HG03457 (cell line): ENCODE data around the gene FAM174A.

Experiments used
- ATAC-seq: cut with Tn5 transposase; IDR thresholded peaks from one replicate; pipeline ENCODE4 v1.9.1; 2021; ENCODE audit warnings: moderate number of reproducible peaks; ENCODE audit not compliant: unreplicated experiment

The FAM174A gene

GRCh38 chr5:100535060-100536005 is at the start of gene FAM174A:
Gene FAM174A (plus strand): TSS chr5:100535374. CDS start chr5:100535531, 157 bp downstream.
- ATAC-seq: peak; percentile 97

GRCh38 chr5:100493996-100494395 is 41.2 kb upstream of the FAM174A start:
- ATAC-seq: no peak

- no peak for ATAC-seq
Observed at GRCh38 chr5:100496296-100496695, 38.9 kb upstream of the FAM174A start.

GRCh38 chr5:100502684-100503083 is 32.5 kb upstream of the FAM174A start:
- no peak for ATAC-seq

GRCh38 chr5:100505984-100506670 is 29.0 kb upstream of the FAM174A start:
- no peak for ATAC-seq

- peak; percentile 57 for ATAC-seq
Observed at GRCh38 chr5:100516285-100516684, 18.9 kb upstream of the FAM174A start.

- no peak for ATAC-seq
Observed at GRCh38 chr5:100517301-100517974, 17.7 kb upstream of the FAM174A start.

GRCh38 chr5:100518377-100518776 is 16.8 kb upstream of the FAM174A start:
- ATAC-seq: no peak

GRCh38 chr5:100519075-100519474 is 16.1 kb upstream of the FAM174A start:
- no peak for ATAC-seq

GRCh38 chr5:100520348-100520747 is 14.8 kb upstream of the FAM174A start:
- no peak for ATAC-seq

GRCh38 chr5:100537946-100538345 is 2.8 kb downstream of the FAM174A start:
- ATAC-seq: no peak

- ATAC-seq: no peak
Observed at GRCh38 chr5:100539519-100539918, 4.3 kb downstream of the FAM174A start.

- no peak for ATAC-seq
Observed at GRCh38 chr5:100542086-100542485, 6.9 kb downstream of the FAM174A start.

- no peak for ATAC-seq
Observed at GRCh38 chr5:100546001-100546400, 10.8 kb downstream of the FAM174A start.

- peak; percentile 92 for ATAC-seq
Observed at GRCh38 chr5:100550531-100551051, 15.4 kb downstream of the FAM174A start.

- no peak for ATAC-seq
Observed at GRCh38 chr5:100551183-100551582, 16.0 kb downstream of the FAM174A start.

- no peak for ATAC-seq
Observed at GRCh38 chr5:100553209-100553608, 18.0 kb downstream of the FAM174A start.

GRCh38 chr5:100560860-100561259 is 25.7 kb downstream of the FAM174A start:
- ATAC-seq: no peak

- no peak for ATAC-seq
Observed at GRCh38 chr5:100562821-100563220, 27.6 kb downstream of the FAM174A start.

GRCh38 chr5:100566382-100567141 is 31.4 kb downstream of the FAM174A start:
- ATAC-seq: no peak
